Globus pallidus (tissue), 1 donor: Measurements from ENCODE around the gene CENPP.
A peak's percentile ranks its signal among the peaks of the same experiment; 100 is the strongest.

Source experiments
- DNase-seq: peaks from one replicate; pipeline ENCODE4 v3.0.0-alpha.2; 2015; ENCODE audit warnings: low spot score

CENPP gene

DNA sequence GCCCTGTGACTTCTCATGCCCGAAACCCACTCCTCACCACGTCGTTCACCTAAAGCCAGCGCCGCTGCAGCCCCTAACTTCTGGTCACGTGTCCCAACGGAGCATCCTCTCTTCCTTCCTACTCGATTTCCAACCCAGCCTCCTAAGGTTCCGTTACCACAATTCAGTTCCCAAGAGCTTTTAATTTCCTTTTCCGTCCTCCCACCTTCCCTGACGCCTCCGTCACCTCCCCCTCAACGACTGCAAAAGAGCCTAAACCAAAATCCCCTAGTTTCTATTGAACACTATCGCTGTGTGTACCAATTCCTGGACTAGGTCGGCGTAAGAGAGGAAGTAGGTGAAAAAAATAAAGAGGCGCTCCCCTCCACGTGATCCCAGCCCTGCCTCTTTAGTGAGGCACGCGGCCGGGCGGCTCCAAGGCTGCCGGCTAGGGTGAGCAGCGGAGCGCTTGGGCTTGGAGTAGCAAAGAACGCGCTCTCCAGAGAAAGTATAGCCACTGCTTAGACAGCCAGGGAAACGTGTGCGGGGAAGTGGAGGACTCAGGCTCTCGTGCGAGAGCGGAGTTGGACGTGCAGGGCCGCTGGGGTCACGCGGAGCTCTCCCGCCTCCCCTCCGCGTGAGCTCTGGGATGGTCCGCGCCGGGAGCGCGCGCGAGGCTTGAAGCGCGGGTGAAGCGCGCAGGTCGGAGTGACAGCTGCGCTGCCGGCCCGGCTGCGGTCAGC is at the start of gene CENPP, which contains the start of gene NOL8:
TSS of gene CENPP (plus strand) at position 685 of the 722 bp plus-strand sequence.
TSS of gene NOL8 (minus strand) at position 82 of the 722 bp plus-strand sequence. CDS start 1,189 bp downstream, outside the sequence.
- peak; percentile 92 for DNase-seq

DNA sequence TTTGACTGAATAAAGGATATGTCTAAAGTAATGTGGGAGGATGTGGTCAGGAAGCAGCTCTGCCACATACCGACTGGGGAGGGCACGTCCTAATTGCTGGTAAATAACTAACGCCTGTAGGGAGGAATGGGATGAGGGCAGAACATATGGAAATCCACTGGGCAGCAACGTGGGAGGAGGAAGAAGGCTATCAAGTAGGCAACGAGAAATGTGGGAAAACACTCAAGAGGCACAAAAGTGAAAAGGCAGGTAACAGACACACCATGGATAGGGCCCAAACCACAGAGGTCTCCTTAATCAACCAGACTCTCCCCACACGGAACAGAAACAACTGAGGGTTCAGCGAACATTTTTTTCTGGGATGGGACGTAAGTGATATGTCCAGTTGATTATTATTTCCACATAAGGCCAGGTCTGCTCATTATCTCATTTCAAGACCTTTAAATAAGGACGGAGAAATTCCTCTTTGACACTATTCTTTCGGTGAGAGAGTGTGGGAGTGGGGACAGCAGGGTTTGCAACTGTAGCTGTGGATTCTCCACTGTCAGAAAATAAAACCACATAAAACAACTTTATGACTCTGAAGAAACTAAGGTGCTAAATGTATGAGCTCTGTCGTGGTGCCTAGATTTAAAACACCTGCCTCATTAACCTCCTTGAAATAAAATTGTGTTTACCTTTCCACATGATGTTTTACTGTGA is 49.3 kb upstream of the CENPP start:
- DNase-seq: no peak

DNA sequence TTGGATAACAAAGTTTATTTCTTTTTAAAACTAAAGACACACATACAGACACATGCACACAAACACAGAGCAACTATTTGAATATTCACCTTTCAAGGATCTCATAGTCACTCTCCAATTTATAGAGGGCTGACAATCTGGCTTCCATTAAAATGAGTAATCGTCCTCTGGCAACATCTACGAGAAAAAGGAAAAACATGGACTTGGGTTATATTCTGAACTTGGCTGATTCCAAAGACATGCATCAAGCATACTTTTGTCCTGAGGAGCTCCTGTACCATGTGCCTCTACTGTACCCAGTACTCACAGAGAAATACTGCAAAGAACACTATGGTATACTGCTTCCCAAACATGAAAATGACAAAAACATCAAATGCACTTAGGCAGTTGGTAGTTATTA is 47.6 kb upstream of the CENPP start:
- DNase-seq: no peak

DNA sequence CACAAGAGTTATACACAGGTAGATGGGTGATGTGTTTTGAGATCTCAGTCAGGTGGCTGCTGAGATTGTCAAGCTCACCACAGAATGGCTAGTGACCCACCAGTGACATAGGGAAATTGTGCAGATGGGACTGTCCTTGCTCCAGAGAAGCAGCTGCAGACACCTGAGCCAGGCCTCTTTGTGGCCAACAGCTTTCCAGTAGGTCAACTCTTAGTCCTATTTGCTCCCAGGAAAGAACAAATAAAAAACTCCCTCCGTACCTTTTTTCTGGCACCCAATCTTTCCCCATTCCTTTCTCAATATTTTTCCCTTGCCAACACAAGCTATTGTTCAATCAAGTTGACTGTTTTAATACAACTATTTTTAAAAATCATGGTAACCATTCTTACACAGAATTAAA is 46.5 kb upstream of the CENPP start:
- no peak for DNase-seq

DNA sequence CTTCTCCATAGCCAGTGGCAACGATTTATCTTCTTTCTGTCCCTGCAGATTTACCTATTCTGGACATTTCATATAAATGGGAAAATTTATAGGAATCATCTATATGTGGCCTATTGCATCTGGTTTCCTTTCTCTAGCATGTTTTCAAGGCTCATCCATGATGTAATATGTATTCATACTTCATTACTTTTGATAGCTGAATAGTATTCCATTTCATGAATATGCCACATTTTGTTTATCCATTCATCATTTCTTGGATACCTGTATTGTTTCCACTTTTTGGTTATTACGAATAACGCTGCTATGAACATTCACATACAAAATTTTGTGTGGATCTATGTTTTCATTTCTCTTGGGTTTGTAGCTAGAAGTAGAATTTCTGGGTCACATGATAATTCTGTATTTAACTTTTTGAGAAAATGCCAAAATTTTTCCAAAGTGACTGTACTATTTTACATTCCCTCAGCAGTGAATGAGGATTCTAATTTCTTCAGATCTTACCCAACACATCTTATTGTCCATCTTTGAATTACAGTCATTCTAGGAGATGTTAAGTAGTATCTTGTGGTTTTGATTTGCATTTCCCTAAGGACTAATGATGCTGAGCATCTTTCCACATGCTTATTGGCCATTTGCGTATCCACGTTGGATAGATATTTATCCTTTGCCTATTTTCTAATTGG is 35.9 kb upstream of the CENPP start:
- no peak for DNase-seq

DNA sequence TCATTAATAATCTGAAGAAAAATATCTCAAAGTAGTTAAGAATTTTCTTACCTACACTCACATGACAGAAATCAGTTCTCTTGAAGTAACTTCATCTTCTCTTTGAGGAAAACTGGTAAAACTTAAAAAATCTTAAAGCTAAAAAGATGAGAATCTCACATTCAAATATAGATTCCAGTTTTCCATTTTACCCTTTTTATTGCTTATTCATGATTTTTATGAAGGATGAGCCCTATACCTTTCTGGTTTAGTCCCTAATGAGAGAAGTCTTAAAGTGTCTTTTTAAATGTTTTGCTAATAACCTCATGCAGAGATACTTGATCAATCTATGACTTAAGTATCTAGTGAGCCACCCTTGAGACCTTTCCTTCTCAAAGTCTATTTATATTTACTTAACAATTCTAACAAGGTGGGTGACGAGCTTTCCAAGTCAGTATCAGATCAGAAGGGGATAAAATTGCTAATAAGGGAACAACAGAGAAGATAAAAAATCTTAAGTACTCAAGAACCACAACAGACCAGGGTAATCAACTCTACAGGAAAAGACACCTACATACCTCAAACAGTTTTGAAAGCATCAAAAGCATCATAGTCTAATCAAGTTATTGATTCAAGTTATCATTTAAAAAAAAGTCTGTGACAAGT is 34.8 kb upstream of the CENPP start:
- DNase-seq: no peak

DNA sequence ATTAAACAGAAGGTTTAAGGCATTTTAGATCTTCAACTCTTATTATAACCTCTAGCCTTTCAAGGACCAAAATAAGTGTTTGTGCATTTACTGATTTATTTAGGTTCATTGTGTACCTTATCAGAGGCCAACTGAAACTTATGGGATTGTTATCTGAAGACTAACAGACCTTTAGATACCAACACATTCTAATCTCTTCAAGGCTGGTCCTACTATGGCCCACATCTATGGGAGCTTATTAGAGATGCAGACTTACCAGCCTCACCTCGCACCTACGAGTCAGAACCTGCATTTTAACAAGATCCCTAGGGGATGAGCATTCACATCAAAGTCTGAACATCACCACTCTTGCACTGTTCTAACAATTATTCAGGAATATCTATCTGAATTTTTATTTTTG is 34.2 kb upstream of the CENPP start:
- DNase-seq: no peak

DNA sequence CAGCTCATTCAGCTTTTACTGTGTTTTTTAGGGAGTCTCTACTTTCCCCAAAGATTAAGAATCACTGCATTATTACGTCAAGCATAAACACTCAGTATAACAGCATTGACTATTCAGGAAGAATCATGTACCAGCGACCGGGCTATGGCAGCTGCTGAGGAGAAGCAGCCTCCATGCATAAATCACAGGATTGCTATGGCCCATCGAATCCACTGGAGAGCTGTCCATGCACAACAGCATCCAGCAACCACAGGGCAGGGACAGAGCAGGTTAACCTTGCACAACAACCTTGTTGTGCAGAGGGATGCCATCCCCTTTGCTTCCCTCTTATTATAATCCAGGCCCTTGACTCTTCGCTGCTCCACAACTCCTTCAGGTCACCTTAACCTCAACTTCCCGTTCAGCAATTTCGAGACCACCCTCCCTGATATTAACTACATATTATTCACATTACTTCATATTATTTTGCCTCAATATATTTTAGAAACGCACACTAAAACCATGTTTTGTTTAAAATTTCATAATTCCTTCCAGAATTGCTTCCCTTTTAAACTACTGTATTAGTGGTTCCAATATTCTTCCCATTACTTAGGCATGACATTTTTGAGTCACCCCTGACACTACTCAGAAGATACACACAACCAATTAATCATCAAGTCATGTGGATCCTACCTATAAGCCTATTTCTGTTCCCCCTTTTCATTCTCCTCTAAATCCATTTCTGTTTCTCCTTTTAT is 33.2 kb upstream of the CENPP start:
- DNase-seq: no peak

DNA sequence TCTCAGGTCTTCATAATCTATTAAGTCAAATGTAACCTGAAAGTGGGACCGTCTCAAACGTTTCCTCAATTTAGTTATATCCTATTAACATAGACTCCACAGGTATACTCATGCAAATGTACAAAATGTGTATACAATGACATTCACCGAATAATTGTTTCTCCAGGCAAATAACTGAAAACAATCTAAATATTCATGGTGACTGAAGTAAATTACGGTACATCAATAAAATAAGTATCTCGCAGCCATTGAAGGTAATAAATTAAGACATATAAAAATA is 32.7 kb upstream of the CENPP start:
- DNase-seq: no peak

DNA sequence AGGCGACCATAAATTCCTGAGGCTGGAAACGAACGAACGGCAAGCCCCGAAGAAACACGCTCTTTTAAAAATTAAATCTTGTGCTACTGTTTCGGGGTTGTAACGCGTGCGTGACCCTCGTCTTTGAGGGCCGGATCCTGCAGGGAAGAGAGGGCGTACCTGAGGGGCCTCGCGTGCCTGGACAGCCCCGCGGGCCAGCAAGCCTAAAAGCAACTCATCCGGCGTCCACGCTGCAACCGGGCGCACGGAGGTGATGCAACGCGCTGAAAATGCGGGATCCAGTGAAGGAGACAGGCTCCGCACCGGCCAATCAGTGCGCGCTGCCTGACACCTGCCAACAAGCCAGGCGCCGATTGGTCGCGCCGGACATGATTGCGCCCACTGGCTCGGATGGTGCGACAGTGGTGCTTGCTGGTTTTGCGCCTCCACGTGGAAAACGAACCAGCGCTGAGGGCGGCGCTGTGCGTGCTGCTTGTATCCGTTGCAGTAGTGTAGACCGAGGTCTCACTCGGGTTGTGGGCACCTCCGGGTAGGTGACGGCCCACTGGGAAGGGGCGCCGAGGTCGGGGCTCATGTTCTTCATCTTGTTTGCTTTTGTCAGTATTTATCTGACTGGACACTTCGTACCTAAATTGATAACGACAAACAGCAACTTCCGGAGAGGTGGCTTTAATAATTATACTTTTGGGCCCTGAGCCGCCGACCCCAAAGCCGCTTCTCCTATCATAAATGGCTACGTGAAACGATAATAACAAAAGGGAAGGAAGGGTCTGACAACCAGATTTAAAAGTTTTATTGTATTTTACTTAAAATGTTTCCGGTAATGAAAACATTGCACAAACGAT is 32.1 kb upstream of the CENPP start, which contains the start of gene IARS1:
TSS of gene IARS1 (minus strand) at position 246 of the 845 bp plus-strand sequence. CDS start 4,278 bp downstream, outside the sequence.
- peak; percentile 96 for DNase-seq

DNA sequence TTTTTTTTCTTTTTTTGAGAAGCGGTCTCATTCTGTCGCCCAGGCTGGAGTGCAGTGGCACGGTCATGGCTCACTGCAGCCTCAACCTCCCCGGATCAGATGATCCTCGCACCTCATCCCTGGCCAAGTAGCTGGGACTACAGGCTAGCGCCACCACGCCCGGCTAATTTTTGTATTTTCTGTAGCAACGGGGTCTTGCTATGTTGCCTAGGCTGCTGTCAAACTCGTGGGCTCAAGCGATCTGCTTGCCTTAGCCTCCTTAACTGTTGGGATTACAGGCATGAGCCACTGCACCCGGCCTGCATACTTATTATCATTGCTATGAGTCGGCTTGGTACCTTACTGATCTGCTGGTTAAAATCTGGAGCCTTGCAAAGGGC is 31.5 kb upstream of the CENPP start:
- DNase-seq: no peak

DNA sequence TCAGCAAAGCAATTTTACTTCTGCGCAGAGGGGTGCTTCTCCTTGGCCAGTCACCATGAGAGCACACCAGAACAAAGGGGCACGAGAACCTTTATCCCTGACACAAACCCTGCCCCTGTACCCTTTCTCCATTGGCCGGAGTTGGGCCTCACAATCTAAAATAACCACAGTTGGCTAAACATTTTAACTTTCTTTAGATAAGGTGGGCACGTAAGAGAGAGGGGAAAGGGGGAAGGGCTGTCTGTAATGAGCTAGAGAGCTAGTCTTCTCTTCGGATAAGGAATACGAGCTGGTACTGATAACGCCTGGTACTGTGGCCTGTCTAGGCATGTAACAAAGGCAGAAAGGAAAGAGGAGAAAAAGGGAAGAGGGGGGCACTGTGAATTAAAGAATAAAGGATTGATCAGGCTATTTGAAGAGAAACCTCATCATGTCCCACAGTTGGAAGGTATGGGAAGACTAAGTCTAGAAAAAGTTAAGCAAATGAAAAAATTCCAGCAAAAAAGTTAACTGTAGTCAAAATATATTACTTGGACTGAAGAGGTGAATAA is 30.4 kb upstream of the CENPP start:
- DNase-seq: no peak

DNA sequence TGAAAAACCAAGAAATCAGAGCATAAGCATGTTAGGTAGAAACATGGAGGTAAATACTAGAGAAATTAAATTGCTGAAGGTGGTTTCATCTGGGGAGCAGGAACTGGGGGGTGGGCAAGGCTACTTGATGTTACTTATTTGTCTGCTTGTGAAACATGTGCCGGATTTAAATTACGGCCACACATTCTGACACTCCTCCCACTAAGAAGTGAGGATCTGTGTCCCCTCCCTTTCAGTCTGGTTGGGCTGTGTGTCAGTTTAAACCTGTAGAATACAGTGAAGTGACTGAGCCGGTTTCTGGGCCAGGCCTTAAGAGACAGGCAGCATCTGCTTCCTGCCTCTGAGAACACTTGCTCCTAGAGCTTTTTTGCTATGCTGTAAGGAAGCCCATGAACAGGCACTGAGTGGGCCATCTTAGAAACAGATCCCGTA is 29.9 kb upstream of the CENPP start:
- DNase-seq: no peak

DNA sequence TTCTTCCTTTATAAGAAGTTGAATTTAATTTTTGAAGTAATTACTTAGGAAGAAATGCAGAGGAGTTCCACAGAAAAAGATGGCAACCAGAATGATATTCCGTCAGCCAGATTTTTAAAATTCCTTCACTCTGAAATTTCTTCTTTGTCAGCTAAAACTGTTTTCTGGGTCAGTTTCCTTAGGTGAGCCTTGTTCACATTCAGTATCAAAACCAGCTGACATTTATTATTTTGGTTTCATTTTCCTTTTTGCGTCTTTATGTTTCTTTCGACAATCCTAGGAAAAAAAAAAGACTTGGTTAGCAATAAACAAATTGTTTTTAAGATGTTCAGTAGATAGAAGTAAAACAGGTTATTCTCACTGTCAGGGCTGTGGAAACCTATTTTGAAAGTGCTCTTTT is 28.1 kb upstream of the CENPP start:
- no peak for DNase-seq

DNA sequence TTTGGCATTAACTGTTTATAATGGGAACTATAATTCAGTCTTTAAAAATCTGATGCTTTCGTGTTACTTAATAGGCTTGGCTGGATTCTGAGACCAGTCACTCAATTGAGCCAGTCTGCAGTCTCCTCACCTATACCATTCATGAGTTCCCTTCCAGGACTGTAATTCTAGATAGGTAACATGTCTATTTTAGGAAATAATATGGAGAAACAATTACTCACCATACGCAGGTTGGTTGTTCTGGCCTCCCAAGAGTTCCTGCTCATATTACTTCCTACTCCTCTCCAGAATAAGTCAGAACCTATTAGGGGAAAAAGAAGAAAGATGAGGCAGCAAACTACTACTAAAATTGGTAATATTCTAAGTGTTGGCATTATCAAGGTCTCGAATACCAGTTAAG is 27.7 kb upstream of the CENPP start:
- DNase-seq: no peak

DNA sequence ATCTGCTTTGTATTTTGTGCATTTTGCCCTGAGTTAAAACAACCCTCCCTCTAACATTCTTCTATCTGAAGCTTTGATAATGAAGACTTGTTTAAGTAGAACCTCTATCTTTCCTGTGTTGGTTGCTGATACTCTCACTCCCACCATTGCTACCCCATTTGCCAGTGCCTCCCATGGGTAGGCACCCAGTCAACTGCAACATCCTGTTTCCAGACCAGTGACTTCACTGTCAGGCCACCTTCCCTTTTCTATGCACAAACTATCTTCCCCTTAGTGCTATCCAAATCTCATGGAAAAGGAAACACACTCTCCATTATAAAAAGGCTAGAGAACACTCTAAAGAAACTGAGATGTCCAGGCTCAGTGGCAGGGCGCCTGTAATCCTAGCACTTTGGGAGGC is 26.6 kb upstream of the CENPP start:
- no peak for DNase-seq

DNA sequence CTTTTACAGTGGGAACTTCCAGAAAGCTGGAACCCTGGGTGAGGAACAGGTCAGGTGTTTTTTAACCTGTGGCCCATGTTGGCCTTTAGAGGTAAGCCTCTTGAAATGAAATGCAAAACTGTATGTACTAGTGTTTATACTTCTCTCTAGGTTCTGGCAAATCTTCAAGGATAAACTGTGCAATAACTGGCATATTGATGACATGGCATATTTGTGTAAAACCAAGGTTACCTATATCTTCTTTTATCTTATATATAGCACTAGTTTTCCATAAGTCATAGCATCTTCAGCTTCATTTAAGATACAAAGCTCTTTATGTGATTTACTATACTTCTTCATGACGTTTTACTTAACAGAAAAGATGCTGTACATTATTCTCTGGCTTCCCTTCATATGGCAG is 24.8 kb upstream of the CENPP start:
- no peak for DNase-seq

DNA sequence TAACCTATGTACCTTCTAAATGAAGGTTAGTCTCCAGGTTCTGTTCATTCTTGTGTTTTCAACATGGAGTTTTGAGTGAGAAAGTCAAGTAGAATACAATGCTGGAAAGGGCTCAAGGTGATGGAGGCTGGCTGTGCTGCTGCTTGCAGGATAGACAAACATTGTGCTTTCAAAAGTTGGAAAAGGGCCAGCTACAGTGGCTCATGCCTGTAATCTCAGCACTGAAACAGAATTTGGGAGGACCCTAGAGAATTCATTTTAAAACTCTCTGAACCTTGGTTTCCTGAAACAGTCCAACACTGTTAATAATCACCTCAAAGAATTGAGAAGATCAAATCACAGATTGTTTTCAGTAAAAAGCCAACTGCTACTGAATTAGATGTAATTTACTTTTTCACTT is 16.9 kb upstream of the CENPP start:
- no peak for DNase-seq

DNA sequence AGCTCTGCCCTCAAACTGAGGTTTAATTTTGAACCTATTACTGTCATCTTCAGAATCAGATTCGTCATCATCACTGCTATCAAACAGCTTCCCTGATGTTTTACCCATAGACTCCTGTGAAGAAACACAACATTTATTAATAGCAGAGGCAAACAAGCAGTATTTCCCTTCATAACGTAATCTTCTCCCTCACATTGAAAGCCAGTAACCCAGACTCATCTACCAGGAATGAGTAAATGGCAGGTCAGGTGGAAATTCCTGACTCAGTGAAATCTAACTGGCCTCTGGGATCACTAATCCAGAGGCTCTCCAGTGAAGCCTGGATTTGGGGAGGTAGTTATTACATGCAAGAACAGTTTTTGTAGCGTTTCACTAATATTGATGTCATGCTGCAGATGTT is 15.2 kb upstream of the CENPP start:
- DNase-seq: no peak

DNA sequence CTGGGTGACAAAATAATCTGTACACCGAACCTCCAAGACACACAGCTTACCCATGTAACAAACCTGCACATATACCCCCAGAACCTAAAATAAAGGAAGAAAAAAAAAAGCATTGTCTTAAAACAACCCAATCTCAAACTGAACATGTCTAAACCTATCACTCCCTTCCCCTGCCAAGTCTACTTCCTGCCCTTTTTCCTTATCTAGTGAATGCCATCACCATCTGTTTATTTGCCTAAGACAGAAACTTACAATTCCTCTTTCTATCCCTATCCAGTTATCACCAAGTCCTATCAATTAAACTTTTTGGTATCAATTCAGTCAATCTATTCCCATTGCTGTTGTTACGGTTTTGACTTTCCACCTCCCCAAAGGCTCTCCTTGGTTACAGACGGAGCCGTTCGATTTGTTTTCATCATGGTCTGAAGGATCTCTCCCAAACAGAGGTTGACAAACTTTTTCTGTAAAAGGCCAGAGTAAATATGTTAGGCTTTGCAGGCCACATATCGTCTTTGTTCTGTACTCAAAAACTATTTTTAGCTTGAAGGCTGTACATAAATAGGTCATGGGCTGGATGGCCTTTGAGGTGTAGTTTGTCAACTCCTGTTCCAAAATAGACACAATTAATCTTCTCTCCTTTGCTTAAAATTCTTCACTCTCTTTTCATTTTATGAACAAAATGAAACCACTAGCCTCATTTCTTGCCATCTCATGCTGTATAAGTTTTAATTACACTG is 12.7 kb upstream of the CENPP start:
- DNase-seq: no peak
